GM19351 (cell line): ENCODE results near the gene EME1.

ENCODE experiments used
- ATAC-seq: cut with Tn5 transposase; IDR thresholded peaks from one replicate; pipeline ENCODE4 v1.9.1; 2021; ENCODE audit warnings: mild to moderate bottlenecking, moderate library complexity; ENCODE audit not compliant: unreplicated experiment

EME1 gene

DNA sequence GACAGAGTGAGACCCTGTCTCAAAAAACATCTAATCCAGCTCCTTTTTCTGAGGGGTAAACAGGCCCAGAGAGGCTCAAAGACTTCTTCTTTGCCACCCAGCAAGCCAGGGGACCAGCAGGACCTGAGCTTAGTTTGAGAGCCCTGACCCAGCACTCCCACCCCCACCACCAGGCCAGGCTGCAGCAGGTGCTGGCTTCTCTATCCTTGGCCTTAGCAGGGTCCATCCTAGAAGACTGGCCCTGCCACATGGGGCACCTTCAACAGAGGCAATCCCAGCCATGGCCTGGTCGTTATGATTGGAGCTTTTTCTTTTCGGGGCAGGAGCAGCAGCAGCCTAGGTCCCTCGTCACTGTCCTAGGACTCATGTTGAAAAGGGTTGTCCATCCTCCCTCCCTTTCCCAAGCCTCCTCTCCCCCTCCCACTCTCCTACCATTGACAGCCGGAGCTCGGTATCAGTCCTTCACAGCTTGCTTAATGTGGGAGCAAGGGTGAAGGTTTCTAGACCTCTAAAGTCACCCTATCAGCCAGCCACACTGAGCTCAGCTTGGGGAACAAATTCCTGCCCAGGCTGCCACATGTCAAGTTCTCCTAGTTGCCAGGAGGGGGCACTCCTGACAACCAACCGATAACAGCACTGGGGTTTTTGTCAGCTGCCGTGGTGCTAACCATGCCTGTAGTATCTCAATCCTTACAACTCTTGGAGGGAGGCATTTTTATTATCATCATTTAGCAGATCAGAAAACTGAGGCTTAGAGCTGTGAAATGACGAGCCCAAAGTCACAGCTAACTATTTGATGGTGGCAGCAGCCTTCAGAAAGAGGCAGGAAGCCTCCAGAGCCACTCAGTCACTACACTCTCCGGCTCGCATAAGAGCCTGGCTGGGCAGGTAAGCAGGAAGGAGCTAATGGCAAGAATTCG, 11.2 kb upstream of the EME1 start:
- ATAC-seq, result peak; percentile 61

DNA sequence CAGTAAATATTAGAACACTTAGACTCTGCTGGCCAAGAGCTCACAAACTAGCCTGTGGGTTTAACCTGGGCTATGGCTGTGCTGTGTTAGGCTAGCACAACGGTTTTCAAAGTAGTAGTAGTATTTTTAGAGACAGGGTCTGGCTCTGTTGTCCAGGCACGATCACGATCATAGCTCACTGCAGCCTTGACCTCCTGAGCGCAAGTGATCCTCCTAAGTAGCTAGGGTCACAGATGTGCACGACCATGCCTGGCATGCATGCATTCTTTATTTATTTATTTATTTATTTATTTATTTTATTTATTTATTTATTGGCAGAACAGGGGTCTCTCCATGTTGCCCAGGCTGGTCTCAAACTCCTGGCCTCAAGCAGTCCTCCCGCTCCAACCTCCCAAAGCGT, 10.4 kb upstream of the EME1 start:
- ATAC-seq, result no peak

DNA sequence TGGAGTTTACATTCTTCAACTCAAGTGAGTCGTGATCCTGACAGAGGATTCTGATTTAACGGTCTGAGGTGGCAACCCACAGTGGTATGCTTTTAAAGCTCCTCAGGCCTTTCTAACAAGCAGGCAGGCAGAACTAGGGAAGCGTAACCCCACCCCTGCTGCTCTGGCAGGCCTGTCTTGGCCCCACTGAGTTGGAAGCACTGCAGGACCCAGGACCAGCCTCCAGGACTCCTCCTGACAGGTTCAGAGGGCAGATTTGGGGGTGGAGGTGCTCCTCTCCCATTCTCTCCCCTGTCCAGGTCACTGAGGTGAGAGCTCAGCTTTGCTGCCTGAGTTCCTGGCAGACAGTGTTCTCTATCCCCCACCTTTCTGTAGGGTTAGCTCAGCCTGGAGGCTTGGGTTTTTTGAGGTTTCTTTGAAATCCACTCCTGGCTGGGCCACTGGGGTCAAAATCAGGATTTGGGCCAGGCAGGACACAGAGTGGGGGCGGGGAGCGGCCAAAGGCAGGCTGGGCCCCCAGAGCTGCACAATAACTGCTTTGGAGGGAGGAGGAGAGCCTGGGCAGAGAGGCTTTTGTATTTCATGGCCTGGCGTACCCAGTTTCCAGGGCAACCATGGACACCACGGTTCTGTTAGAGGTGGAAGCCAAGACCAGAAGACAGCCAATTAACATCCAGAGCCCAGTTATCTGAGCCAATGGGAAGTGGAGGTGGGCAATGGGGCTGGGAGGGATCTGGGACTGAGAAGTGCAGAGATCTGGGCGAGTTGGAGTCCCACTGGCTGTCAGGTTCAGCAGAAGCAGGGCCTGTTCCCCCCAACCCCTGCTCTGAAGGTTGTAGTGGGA, 9.6 kb upstream of the EME1 start:
- no peak for ATAC-seq

- ATAC-seq, result no peak
Observed at GRCh38 chr17:50364061-50364458, 9.0 kb upstream of the EME1 start.

DNA sequence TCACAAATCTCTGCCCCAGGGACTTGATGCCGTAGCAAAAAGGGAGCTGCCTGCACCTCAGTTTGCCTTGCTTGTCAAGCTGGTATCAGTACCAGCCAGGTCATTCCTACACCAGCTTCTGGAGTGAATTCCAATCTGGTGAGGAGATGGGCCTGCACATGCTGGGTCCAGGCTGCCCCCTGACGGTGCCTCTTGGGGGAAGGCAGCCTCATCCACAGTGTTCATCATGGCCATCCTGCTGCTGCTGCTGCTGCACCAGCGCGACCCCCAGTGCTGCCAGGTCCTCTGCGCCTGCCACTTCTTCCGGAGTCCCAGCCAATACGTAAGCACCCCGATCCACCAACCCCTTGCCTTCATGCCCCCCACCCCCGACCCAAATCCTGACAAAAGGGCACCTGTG, 8.3 kb upstream of the EME1 start:
- no peak for ATAC-seq

- ATAC-seq, result no peak
Observed at GRCh38 chr17:50365165-50365564, 7.9 kb upstream of the EME1 start.

GRCh38 chr17:50365649-50366393, 7.2 kb upstream of the EME1 start:
- ATAC-seq, result no peak

- no peak for ATAC-seq
Observed at GRCh38 chr17:50367401-50367800, 5.6 kb upstream of the EME1 start.

GRCh38 chr17:50370052-50370451, 3.0 kb upstream of the EME1 start:
- no peak for ATAC-seq

- ATAC-seq, result no peak
Observed at GRCh38 chr17:50371526-50371925, 1.5 kb upstream of the EME1 start.

DNA sequence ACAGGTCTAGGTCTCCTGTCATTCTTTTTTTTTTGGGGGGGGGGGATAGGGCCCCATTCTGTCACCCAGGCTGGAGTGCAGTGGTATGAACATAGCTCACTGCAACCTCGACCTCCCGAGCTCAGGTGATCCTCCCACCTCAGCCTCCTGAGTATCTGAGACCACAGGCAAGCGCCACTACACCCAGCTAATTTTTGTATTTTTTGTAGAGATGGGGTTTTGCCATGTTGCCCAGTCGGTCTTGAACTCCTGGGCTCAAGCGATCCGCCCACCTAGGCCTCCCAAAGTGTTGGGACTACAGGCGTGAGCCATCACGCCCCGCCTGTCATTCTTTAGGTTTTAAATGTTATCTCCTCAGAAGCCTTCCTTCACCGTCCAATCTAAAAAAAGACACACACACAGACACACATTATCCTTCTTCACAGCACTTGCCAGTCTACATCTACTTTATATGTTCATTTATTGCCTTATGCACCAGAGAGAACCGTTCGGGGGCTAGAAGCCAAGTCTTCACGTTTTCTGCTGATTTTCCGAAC, 739 bp upstream of the EME1 start:
- peak; percentile 16 for ATAC-seq

DNA sequence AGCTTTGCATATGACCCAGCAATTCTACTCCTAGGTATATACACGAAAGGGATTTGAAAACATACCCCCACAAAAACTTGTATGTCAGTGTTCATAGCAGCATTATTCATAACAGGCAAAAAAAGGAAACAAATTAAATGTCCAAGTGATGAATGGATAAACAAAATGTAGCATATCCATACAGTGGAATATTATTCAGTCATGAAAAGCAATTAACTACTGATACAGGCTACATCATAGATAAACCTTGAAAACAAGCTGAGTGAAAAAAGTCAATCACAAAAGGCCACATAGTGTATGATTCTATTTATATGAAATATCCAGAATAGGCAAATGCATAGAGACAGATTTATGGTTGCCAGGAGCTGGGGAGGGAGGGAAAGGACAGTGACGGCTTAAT, 676 bp downstream of the EME1 start:
- no peak for ATAC-seq

GRCh38 chr17:50375858-50376538, 3.0 kb downstream of the EME1 start:
- no peak for ATAC-seq

GRCh38 chr17:50379351-50380132, 6.5 kb downstream of the EME1 start:
- no peak for ATAC-seq

DNA sequence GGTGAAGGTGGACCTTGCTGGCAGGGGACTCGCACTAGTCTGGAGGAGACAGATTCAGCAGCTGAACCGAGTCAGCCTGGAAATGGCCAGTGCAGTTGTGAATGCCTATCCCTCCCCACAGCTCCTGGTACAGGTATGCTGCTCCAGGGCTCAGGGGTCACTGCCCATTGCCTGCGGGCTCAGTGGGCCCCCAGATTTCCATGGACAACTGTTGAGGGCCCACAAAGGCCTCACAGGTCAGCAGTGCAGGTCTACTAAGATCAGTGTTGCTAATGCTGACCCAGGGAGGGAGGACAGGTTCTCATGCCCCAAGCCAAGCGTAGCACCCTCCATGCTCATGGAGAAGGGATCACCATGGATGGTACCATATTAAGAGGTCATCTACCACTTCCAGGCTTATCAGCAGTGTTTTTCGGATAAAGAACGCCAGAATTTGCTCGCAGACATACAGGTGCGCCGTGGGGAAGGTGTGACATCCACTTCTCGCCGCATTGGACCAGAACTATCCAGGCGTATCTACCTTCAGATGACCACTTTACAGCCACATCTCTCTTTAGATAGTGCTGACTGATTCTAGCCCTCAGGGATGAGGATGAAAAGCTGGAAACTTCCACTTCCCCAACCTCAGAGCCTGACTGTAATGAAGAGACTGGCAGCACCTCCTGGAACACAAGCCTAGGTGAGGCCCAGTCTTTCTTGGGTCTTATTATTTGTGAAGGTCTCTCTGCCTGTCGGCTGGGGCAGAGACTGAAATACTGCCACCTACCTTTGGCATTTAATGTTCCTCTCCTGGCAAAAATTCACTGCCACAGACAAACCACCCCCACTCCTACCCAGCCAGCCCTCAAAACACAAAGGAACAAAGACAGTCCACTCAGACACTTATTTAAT, 7.6 kb downstream of the EME1 start:
- ATAC-seq, result no peak

- ATAC-seq, result no peak
Observed at GRCh38 chr17:50381260-50381815, 8.3 kb downstream of the EME1 start.

DNA sequence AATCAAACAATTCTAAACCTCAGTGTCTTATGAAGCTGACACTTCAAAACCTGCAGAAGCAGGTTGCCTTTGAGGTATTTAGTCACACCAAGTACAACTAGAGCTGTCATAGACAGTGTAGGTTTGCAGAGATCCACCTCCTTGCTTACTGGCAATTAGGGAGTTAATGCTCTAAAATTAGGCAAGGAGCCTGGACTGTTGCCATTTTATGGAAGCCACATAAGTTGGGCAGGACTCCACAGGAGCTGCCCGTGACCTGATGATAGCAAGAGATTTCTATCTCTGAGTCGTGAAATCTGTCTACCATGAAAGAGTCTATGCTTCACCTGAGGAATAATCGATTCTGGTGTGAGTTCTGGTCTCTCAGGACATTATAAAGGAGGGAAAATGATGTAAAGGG, 8.9 kb downstream of the EME1 start:
- ATAC-seq, result no peak

DNA sequence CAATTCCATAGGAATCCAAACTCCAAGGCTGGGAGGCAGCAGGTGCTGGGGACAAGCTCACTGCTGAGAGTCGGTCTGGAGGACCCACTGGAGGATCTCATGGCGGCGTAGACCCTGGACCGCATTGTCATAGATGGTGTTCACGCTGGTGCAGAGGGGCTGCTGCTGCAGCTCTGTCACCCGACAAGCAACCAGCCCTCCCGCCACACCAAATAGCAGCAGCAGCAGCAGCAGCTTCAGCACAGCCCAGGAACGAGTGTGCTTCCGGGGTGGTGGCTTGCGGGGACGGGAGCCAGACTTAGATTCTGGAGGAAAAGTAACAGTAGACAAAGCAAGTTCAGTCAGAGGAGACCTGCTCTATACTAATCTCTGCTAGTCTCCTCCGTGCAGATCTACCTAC, 9.9 kb downstream of the EME1 start:
- ATAC-seq, result no peak
